DOHH2 (cell line): Measurements from ENCODE around the gene ABCA2.

Source experiments
- CTCF ChIP-seq: fragments of 200-600 bp; sonication (generic); IDR thresholded peaks from one replicate; pipeline ENCODE4 v1.5.1; 2014; ENCODE audit warnings: antibody characterized with exemption, mild to moderate bottlenecking, low read depth, low read length; ENCODE audit not compliant: poor library complexity, severe bottlenecking
- EZH2phosphoT487 ChIP-seq: fragments of 200-600 bp; sonication (generic); IDR thresholded peaks from 2 replicates; pipeline ENCODE4 v1.6.1; 2017; ENCODE audit warnings: borderline replicate concordance, mild to moderate bottlenecking, antibody characterized with exemption, low read length, moderate library complexity, mixed read lengths

- no peak for TF ChIP-seq CTCF
- TF ChIP-seq EZH2phosphoT487 = no peak
Measured at GRCh38 chr9:137015976-137016375, 12.1 kb downstream of the ABCA2 start.
